T-helper 1 cell treated with Interleukin-12 subunit alpha and Interleukin-12 subunit beta and Interleukin-4 antibody, amounts not matched to agents 30 μg/mL and 1 μg/mL, for 36 hours (primary cell): Measurements from ENCODE around the gene NEB.

Source experiments
- H3K27ac Mint-ChIP-seq: one replicate; pipeline ENCODE4 v1.8.0; 2021; ENCODE audit warnings: mild to moderate bottlenecking, mixed read lengths
- H3K27me3 Mint-ChIP-seq: one replicate; pipeline ENCODE4 v1.8.0; 2021; ENCODE audit warnings: low read depth, mixed read lengths
- H3K36me3 Mint-ChIP-seq: one replicate; pipeline ENCODE4 v1.8.0; 2021; ENCODE audit warnings: low read depth, mixed read lengths
- H3K4me1 Mint-ChIP-seq: one replicate; pipeline ENCODE4 v1.8.0; 2021; ENCODE audit warnings: low read depth, mixed read lengths
- H3K4me3 Mint-ChIP-seq: one replicate; pipeline ENCODE4 v1.8.0; 2021; ENCODE audit warnings: mild to moderate bottlenecking, moderate library complexity, mixed read lengths
- H3K9me3 Mint-ChIP-seq: one replicate; pipeline ENCODE4 v1.8.0; 2021; ENCODE audit warnings: mixed read lengths

Gene NEB

GRCh38 chr2:151475071-151475470 is 259.2 kb downstream of the NEB start:
- H3K4me3 Mint-ChIP-seq, result no peak overlapping the region
- H3K27me3 Mint-ChIP-seq, result no peaks in the 10 kb centered on the region
- H3K27ac Mint-ChIP-seq, result no peak overlapping the region
- H3K9me3 Mint-ChIP-seq, result no peaks in the 10 kb centered on the region
- peaks cover 5% of the 10 kb centered on the region for H3K4me1 Mint-ChIP-seq
- peaks cover 66% of the 10 kb centered on the region for H3K36me3 Mint-ChIP-seq

GRCh38 chr2:151472966-151473365 is 261.3 kb downstream of the NEB start:
- Mint-ChIP-seq H3K27me3 (no peaks in the 10 kb centered on the region), H3K9me3 (no peaks in the 10 kb centered on the region), H3K36me3 (peaks cover 71% of the 10 kb centered on the region), H3K4me1 (peaks cover 2% of the 10 kb centered on the region), H3K27ac (no peak overlapping the region), H3K4me3 (no peak overlapping the region)

- Mint-ChIP-seq H3K36me3 (peaks cover 72% of the 10 kb centered on the region), H3K9me3 (no peaks in the 10 kb centered on the region), H3K27me3 (no peaks in the 10 kb centered on the region), H3K27ac (no peak overlapping the region), H3K4me1 (peaks cover 2% of the 10 kb centered on the region), H3K4me3 (no peak overlapping the region)
Observed at GRCh38 chr2:151470556-151470955, 263.7 kb downstream of the NEB start.

GRCh38 chr2:151465771-151466170 is 268.5 kb downstream of the NEB start:
- Mint-ChIP-seq H3K4me1 (no peaks in the 10 kb centered on the region), H3K27me3 (no peaks in the 10 kb centered on the region), H3K4me3 (no peak overlapping the region), H3K36me3 (peaks cover 76% of the 10 kb centered on the region), H3K27ac (no peak overlapping the region), H3K9me3 (no peaks in the 10 kb centered on the region)

- H3K36me3 Mint-ChIP-seq, result peaks cover 49% of the 10 kb centered on the region
- no peaks in the 10 kb centered on the region for H3K27me3 Mint-ChIP-seq
- H3K27ac Mint-ChIP-seq, result no peak overlapping the region
- no peaks in the 10 kb centered on the region for H3K4me1 Mint-ChIP-seq
- no peak overlapping the region for H3K4me3 Mint-ChIP-seq
- H3K9me3 Mint-ChIP-seq, result no peaks in the 10 kb centered on the region
Observed at GRCh38 chr2:151459358-151459757, 274.9 kb downstream of the NEB start.

- Mint-ChIP-seq H3K27me3 (no peaks in the 10 kb centered on the region), H3K27ac (no peak overlapping the region), H3K4me3 (no peak overlapping the region), H3K4me1 (peaks cover 11% of the 10 kb centered on the region), H3K9me3 (no peaks in the 10 kb centered on the region), H3K36me3 (peaks cover 38% of the 10 kb centered on the region)
Observed at GRCh38 chr2:151439127-151439526, 295.1 kb downstream of the NEB start.

- no peak overlapping the region for H3K4me3 Mint-ChIP-seq
- H3K4me1 Mint-ChIP-seq, result peaks cover 11% of the 10 kb centered on the region
- no peak overlapping the region for H3K27ac Mint-ChIP-seq
- H3K9me3 Mint-ChIP-seq, result no peaks in the 10 kb centered on the region
- H3K27me3 Mint-ChIP-seq, result no peaks in the 10 kb centered on the region
- H3K36me3 Mint-ChIP-seq, result peaks cover 34% of the 10 kb centered on the region
Observed at GRCh38 chr2:151438506-151438905, 295.8 kb downstream of the NEB start.

- Mint-ChIP-seq H3K9me3 (no peaks in the 10 kb centered on the region), H3K36me3 (peaks cover 36% of the 10 kb centered on the region), H3K27me3 (no peaks in the 10 kb centered on the region), H3K27ac (peak overlapping the region; percentile 59), H3K4me3 (no peak overlapping the region), H3K4me1 (peaks cover 11% of the 10 kb centered on the region)
Observed at GRCh38 chr2:151437630-151438029, 296.6 kb downstream of the NEB start.
